ENCODE measurements around the gene RREB1. TPM values are rescaled to one million over a fixed set of nuclear protein-coding genes. Genes with fewer than 3 reads are reported as not detected.

Gene RREB1, protein sequence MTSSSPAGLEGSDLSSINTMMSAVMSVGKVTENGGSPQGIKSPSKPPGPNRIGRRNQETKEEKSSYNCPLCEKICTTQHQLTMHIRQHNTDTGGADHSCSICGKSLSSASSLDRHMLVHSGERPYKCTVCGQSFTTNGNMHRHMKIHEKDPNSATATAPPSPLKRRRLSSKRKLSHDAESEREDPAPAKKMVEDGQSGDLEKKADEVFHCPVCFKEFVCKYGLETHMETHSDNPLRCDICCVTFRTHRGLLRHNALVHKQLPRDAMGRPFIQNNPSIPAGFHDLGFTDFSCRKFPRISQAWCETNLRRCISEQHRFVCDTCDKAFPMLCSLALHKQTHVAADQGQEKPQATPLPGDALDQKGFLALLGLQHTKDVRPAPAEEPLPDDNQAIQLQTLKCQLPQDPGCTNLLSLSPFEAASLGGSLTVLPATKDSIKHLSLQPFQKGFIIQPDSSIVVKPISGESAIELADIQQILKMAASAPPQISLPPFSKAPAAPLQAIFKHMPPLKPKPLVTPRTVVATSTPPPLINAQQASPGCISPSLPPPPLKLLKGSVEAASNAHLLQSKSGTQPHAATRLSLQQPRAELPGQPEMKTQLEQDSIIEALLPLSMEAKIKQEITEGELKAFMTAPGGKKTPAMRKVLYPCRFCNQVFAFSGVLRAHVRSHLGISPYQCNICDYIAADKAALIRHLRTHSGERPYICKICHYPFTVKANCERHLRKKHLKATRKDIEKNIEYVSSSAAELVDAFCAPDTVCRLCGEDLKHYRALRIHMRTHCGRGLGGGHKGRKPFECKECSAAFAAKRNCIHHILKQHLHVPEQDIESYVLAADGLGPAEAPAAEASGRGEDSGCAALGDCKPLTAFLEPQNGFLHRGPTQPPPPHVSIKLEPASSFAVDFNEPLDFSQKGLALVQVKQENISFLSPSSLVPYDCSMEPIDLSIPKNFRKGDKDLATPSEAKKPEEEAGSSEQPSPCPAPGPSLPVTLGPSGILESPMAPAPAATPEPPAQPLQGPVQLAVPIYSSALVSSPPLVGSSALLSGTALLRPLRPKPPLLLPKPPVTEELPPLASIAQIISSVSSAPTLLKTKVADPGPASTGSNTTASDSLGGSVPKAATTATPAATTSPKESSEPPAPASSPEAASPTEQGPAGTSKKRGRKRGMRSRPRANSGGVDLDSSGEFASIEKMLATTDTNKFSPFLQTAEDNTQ (N-terminal part only)
- 5.1 TPM for polyA plus RNA-seq (2012; ENCODE audit: insufficient read depth, insufficient read length, low read depth)

GRCh38 chr6:7107578-7108195 is at the start of gene RREB1:
RREB1 (plus strand) TSS chr6:7107961; CDS start chr6:7181912, 73,951 bp downstream.
- Histone ChIP-seq H3K36me3 (no peaks in the 10 kb centered on the region), H3K9me3 (no peaks in the 10 kb centered on the region), H3K4me3 (ENCODE audit: low read depth, low read length) (peak within 1 kb of the TSS; percentile 77), H3K4me1 (no peaks in the 10 kb centered on the region; the same call in 1 of the 2 replicates), H3K27me3 (peaks cover 36% of the 10 kb centered on the region)
- peak; percentile 55 for DNase-seq
- TF ChIP-seq, protein P1, sequence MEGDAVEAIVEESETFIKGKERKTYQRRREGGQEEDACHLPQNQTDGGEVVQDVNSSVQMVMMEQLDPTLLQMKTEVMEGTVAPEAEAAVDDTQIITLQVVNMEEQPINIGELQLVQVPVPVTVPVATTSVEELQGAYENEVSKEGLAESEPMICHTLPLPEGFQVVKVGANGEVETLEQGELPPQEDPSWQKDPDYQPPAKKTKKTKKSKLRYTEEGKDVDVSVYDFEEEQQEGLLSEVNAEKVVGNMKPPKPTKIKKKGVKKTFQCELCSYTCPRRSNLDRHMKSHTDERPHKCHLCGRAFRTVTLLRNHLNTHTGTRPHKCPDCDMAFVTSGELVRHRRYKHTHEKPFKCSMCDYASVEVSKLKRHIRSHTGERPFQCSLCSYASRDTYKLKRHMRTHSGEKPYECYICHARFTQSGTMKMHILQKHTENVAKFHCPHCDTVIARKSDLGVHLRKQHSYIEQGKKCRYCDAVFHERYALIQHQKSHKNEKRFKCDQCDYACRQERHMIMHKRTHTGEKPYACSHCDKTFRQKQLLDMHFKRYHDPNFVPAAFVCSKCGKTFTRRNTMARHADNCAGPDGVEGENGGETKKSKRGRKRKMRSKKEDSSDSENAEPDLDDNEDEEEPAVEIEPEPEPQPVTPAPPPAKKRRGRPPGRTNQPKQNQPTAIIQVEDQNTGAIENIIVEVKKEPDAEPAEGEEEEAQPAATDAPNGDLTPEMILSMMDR (IDR thresholded peaks at IDR 0.05; ENCODE audit: low read depth, low read length), result no peak

DNA sequence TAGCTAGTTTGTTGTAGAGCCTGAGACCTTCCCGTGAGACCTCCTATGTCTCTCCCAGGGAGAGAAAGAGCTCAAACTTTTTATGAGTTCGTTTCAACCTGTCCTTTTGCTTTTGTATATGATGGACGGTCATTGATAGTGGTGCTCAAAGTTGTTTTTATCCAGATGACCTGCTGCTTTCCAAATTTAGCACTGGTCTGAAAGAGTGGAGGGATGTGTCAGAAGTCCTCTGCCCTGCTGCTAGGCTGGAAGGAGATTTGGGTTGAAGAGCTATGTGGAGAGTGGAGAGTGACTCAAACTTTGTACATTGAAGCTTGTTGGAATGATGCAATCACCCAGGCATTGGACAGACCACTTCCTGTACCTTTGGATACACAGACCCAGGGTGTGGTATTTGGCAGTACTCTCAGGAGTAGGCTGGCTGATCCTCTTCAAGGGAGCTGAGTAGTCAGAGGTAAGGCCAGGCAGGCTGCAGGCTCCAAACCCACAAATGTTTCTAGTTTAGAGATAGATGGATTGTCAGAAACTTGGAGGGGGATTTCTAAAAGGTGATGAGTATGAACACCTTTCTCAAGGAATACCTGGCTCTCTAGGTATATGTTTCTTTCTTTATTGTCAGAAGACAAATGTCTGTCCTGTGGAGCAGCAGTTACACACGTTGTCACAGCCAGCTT is 49.4 kb upstream of the RREB1 start:
- H3K9me3 ChIP-seq, result no peaks in the 10 kb centered on the region
- no peaks in the 10 kb centered on the region; the same call in 1 of the 2 replicates for H3K27me3 ChIP-seq
- H3K36me3 ChIP-seq, result no peaks in the 10 kb centered on the region
- no peak for DNase-seq
- no peak overlapping the region for H3K4me3 ChIP-seq (ENCODE audit: low read depth, low read length)
- TF ChIP-seq, protein P1 (IDR thresholded peaks at IDR 0.05; ENCODE audit: low read depth, low read length), result no peak
- H3K4me1 ChIP-seq, result no peaks in the 10 kb centered on the region

- H3K4me3 ChIP-seq (ENCODE audit: low read depth, low read length), result no peak overlapping the region
- no peaks in the 10 kb centered on the region for H3K9me3 ChIP-seq
- no peaks in the 10 kb centered on the region for H3K36me3 ChIP-seq
- H3K4me1 ChIP-seq, result no peaks in the 10 kb centered on the region
- H3K27me3 ChIP-seq, result no peaks in the 10 kb centered on the region; the same call in 1 of the 2 replicates
- no peak for DNase-seq
- TF ChIP-seq, protein P1 (IDR thresholded peaks at IDR 0.05; ENCODE audit: low read depth, low read length), result no peak
Observed at GRCh38 chr6:7060769-7061516, 46.8 kb upstream of the RREB1 start.

- TF ChIP-seq, protein P1 (IDR thresholded peaks at IDR 0.05; ENCODE audit: low read depth, low read length), result no peak
- H3K4me1 ChIP-seq, result no peaks in the 10 kb centered on the region
- no peak overlapping the region for H3K4me3 ChIP-seq (ENCODE audit: low read depth, low read length)
- no peaks in the 10 kb centered on the region; the same call in 1 of the 2 replicates for H3K27me3 ChIP-seq
- H3K9me3 ChIP-seq, result no peaks in the 10 kb centered on the region
- DNase-seq, result no peak
- no peaks in the 10 kb centered on the region for H3K36me3 ChIP-seq
Observed at GRCh38 chr6:7062451-7063162, 45.2 kb upstream of the RREB1 start.
